ENCODE data around the gene PDE8A. TPM values are rescaled to one million over a fixed set of nuclear protein-coding genes. Genes with fewer than 3 reads are reported as not detected.

Gene PDE8A
- polyA plus RNA-seq (2013, experiment 1 of 2) = 2.6 TPM
- 2.6 TPM for polyA plus RNA-seq (2013, experiment 2 of 2)

- Histone ChIP-seq H2BK120ac (ENCODE audit: low read depth, low read length) (no peak within 1 kb of the TSS), H3K27me3 (ENCODE audit: insufficient read depth, low read length, poor library complexity) (peaks cover 5% of the 10 kb centered on the region), H2AK5ac (ENCODE audit: low read length) (no peak within 1 kb of the TSS), H2BK5ac (ENCODE audit: low read length) (no peak within 1 kb of the TSS), H3K36me3 (ENCODE audit: control insufficient read depth, insufficient read depth, low read length) (no peaks in the 10 kb centered on the region), H3K9ac (ENCODE audit: low read length) (peak within 1 kb of the TSS; percentile 76), H3K4ac (ENCODE audit: low read depth, low read length) (peak within 1 kb of the TSS; percentile 88), H3K18ac (ENCODE audit: low read length) (peak within 1 kb of the TSS; percentile 85), H3K4me2 (ENCODE audit: low read length) (peak within 1 kb of the TSS; percentile 62), H4K5ac (ENCODE audit: low read length) (no peak within 1 kb of the TSS), H3K4me1 (ENCODE audit: control insufficient read depth, low read depth, low read length) (peaks cover 5% of the 10 kb centered on the region), H3K27ac (ENCODE audit: low read depth, low read length) (peak within 1 kb of the TSS; percentile 68), H3K23ac (ENCODE audit: low read length) (peak within 1 kb of the TSS; percentile 51), H3K4me3 (ENCODE audit: low read length) (peak within 1 kb of the TSS; percentile 54), H3K79me2 (ENCODE audit: control insufficient read depth, insufficient read depth, low read length) (peaks cover 3% of the 10 kb centered on the region), H2BK15ac (replicated peaks; ENCODE audit: low read depth) (no peak within 1 kb of the TSS), H4K8ac (ENCODE audit: low read depth, low read length) (no peak within 1 kb of the TSS), H3K79me1 (ENCODE audit: low read length) (peaks cover 5% of the 10 kb centered on the region), H3K56ac (ENCODE audit: low read length) (peak within 1 kb of the TSS; percentile 84)
- DNase-seq = peak; percentile 62
- no CpG with 5 or more reads among the region's 95 CpGs for WGBS (ENCODE audit: extremely low coverage, insufficient coverage, low lambda C conversion rate)
These were observed at the start of gene PDE8A for GRCh38 chr15:84981711-84982300. TSS of gene PDE8A (plus strand) at chr15:84981856. CDS start at chr15:84982163, 307 bp downstream.

GRCh38 chr15:84934942-84935729, 46.5 kb upstream of the PDE8A start:
- Histone ChIP-seq H3K36me3 (ENCODE audit: control insufficient read depth, insufficient read depth, low read length) (no peaks in the 10 kb centered on the region), H3K18ac (ENCODE audit: low read length) (no peak overlapping the region), H3K23ac (ENCODE audit: low read length) (no peak overlapping the region), H3K27ac (ENCODE audit: low read depth, low read length) (no peak overlapping the region), H3K4ac (ENCODE audit: low read depth, low read length) (no peak overlapping the region), H2BK5ac (ENCODE audit: low read length) (no peak overlapping the region), H3K4me2 (ENCODE audit: low read length) (no peak overlapping the region), H3K27me3 (ENCODE audit: insufficient read depth, low read length, poor library complexity) (no peaks in the 10 kb centered on the region), H3K4me1 (ENCODE audit: control insufficient read depth, low read depth, low read length) (no peaks in the 10 kb centered on the region), H2AK5ac (ENCODE audit: low read length) (no peak overlapping the region), H3K79me1 (ENCODE audit: low read length) (no peaks in the 10 kb centered on the region), H2BK15ac (replicated peaks; ENCODE audit: low read depth) (no peak overlapping the region), H3K9ac (ENCODE audit: low read length) (no peak overlapping the region), H3K56ac (ENCODE audit: low read length) (no peak overlapping the region), H2BK120ac (ENCODE audit: low read depth, low read length) (no peak overlapping the region), H4K8ac (ENCODE audit: low read depth, low read length) (no peak overlapping the region), H3K79me2 (ENCODE audit: control insufficient read depth, insufficient read depth, low read length) (no peaks in the 10 kb centered on the region), H3K4me3 (ENCODE audit: low read length) (no peak overlapping the region), H4K5ac (ENCODE audit: low read length) (no peak overlapping the region)
- DNase-seq = peak; percentile 51
- WGBS (ENCODE audit: extremely low coverage, insufficient coverage, low lambda C conversion rate) = no CpG with 5 or more reads among the region's 21 CpGs

- no peak overlapping the region for H4K8ac ChIP-seq (ENCODE audit: low read depth, low read length)
- no peak overlapping the region for H3K4me3 ChIP-seq (ENCODE audit: low read length)
- DNase-seq = no peak
- H3K18ac ChIP-seq (ENCODE audit: low read length) = no peak overlapping the region
- no peak overlapping the region for H4K5ac ChIP-seq (ENCODE audit: low read length)
- H2BK5ac ChIP-seq (ENCODE audit: low read length) = no peak overlapping the region
- no peak overlapping the region for H3K56ac ChIP-seq (ENCODE audit: low read length)
- no CpG with 5 or more reads among the region's 5 CpGs for WGBS (ENCODE audit: extremely low coverage, insufficient coverage, low lambda C conversion rate)
- H2BK120ac ChIP-seq (ENCODE audit: low read depth, low read length) = no peak overlapping the region
- no peak overlapping the region for H3K4me2 ChIP-seq (ENCODE audit: low read length)
- H3K27me3 ChIP-seq (ENCODE audit: insufficient read depth, low read length, poor library complexity) = no peaks in the 10 kb centered on the region
- H3K4me1 ChIP-seq (ENCODE audit: control insufficient read depth, low read depth, low read length) = no peaks in the 10 kb centered on the region
- no peak overlapping the region for H3K4ac ChIP-seq (ENCODE audit: low read depth, low read length)
- H2BK15ac ChIP-seq (replicated peaks; ENCODE audit: low read depth) = no peak overlapping the region
- no peaks in the 10 kb centered on the region for H3K36me3 ChIP-seq (ENCODE audit: control insufficient read depth, insufficient read depth, low read length)
- no peaks in the 10 kb centered on the region for H3K79me2 ChIP-seq (ENCODE audit: control insufficient read depth, insufficient read depth, low read length)
- H3K9ac ChIP-seq (ENCODE audit: low read length) = no peak overlapping the region
- no peak overlapping the region for H3K23ac ChIP-seq (ENCODE audit: low read length)
- H3K27ac ChIP-seq (ENCODE audit: low read depth, low read length) = no peak overlapping the region
- no peak overlapping the region for H2AK5ac ChIP-seq (ENCODE audit: low read length)
- H3K79me1 ChIP-seq (ENCODE audit: low read length) = no peaks in the 10 kb centered on the region
These were observed 44.5 kb upstream of the PDE8A start for GRCh38 chr15:84937144-84937543.

- no peak overlapping the region for H3K4ac ChIP-seq (ENCODE audit: low read depth, low read length)
- no peak overlapping the region for H2BK120ac ChIP-seq (ENCODE audit: low read depth, low read length)
- no peak overlapping the region for H3K4me2 ChIP-seq (ENCODE audit: low read length)
- H3K27me3 ChIP-seq (ENCODE audit: insufficient read depth, low read length, poor library complexity) = no peaks in the 10 kb centered on the region
- H4K8ac ChIP-seq (ENCODE audit: low read depth, low read length) = no peak overlapping the region
- no peak overlapping the region for H3K18ac ChIP-seq (ENCODE audit: low read length)
- no peaks in the 10 kb centered on the region for H3K4me1 ChIP-seq (ENCODE audit: control insufficient read depth, low read depth, low read length)
- no peak overlapping the region for H2AK5ac ChIP-seq (ENCODE audit: low read length)
- H3K23ac ChIP-seq (ENCODE audit: low read length) = no peak overlapping the region
- H3K27ac ChIP-seq (ENCODE audit: low read depth, low read length) = no peak overlapping the region
- no peaks in the 10 kb centered on the region for H3K79me2 ChIP-seq (ENCODE audit: control insufficient read depth, insufficient read depth, low read length)
- H3K4me3 ChIP-seq (ENCODE audit: low read length) = no peak overlapping the region
- no CpG with 5 or more reads among the region's 1 CpG for WGBS (ENCODE audit: extremely low coverage, insufficient coverage, low lambda C conversion rate)
- H2BK5ac ChIP-seq (ENCODE audit: low read length) = no peak overlapping the region
- H3K79me1 ChIP-seq (ENCODE audit: low read length) = no peaks in the 10 kb centered on the region
- H4K5ac ChIP-seq (ENCODE audit: low read length) = no peak overlapping the region
- H3K56ac ChIP-seq (ENCODE audit: low read length) = no peak overlapping the region
- DNase-seq = no peak
- H2BK15ac ChIP-seq (replicated peaks; ENCODE audit: low read depth) = no peak overlapping the region
- H3K9ac ChIP-seq (ENCODE audit: low read length) = no peak overlapping the region
- no peaks in the 10 kb centered on the region for H3K36me3 ChIP-seq (ENCODE audit: control insufficient read depth, insufficient read depth, low read length)
These were observed 42.9 kb upstream of the PDE8A start for GRCh38 chr15:84938726-84939125.

- no peak overlapping the region for H3K56ac ChIP-seq (ENCODE audit: low read length)
- H3K79me1 ChIP-seq (ENCODE audit: low read length) = no peaks in the 10 kb centered on the region
- WGBS (ENCODE audit: extremely low coverage, insufficient coverage, low lambda C conversion rate) = no CpG with 5 or more reads among the region's 3 CpGs
- no peak overlapping the region for H3K9ac ChIP-seq (ENCODE audit: low read length)
- H3K4me1 ChIP-seq (ENCODE audit: control insufficient read depth, low read depth, low read length) = no peaks in the 10 kb centered on the region
- H3K27ac ChIP-seq (ENCODE audit: low read depth, low read length) = no peak overlapping the region
- no peaks in the 10 kb centered on the region for H3K36me3 ChIP-seq (ENCODE audit: control insufficient read depth, insufficient read depth, low read length)
- DNase-seq = no peak
- no peak overlapping the region for H3K18ac ChIP-seq (ENCODE audit: low read length)
- H3K23ac ChIP-seq (ENCODE audit: low read length) = no peak overlapping the region
- H2AK5ac ChIP-seq (ENCODE audit: low read length) = no peak overlapping the region
- no peak overlapping the region for H4K5ac ChIP-seq (ENCODE audit: low read length)
- no peak overlapping the region for H2BK15ac ChIP-seq (replicated peaks; ENCODE audit: low read depth)
- no peak overlapping the region for H2BK5ac ChIP-seq (ENCODE audit: low read length)
- no peak overlapping the region for H4K8ac ChIP-seq (ENCODE audit: low read depth, low read length)
- H3K27me3 ChIP-seq (ENCODE audit: insufficient read depth, low read length, poor library complexity) = no peaks in the 10 kb centered on the region
- no peak overlapping the region for H2BK120ac ChIP-seq (ENCODE audit: low read depth, low read length)
- no peak overlapping the region for H3K4ac ChIP-seq (ENCODE audit: low read depth, low read length)
- no peaks in the 10 kb centered on the region for H3K79me2 ChIP-seq (ENCODE audit: control insufficient read depth, insufficient read depth, low read length)
- H3K4me2 ChIP-seq (ENCODE audit: low read length) = no peak overlapping the region
- no peak overlapping the region for H3K4me3 ChIP-seq (ENCODE audit: low read length)
These were observed 41.3 kb upstream of the PDE8A start for GRCh38 chr15:84940399-84940798.

Measured in mesendoderm (in vitro differentiated cells).